K562 (cell line): ENCODE data around the gene ORMDL2. TPM values are rescaled to one million over a fixed set of nuclear protein-coding genes. Genes with fewer than 3 reads are reported as not detected.

Source experiments
- CBX5 ChIP-seq: IDR thresholded peaks from 2 replicates; pipeline ENCODE4 v1.6.1; 2014; ENCODE audit warnings: low read depth, borderline replicate concordance
- CCAR2 ChIP-seq: fragments of 200-400 bp; formaldehyde crosslinking; IDR thresholded peaks from 2 replicates; pipeline ENCODE4 v1.6.1; 2017; ENCODE audit warnings: mild to moderate bottlenecking, low read depth, low read length
- CHD1 ChIP-seq: fragments of 200-600 bp; sonication (generic); IDR thresholded peaks from one replicate; pipeline ENCODE4 v1.6.1; 2012; ENCODE audit warnings: mild to moderate bottlenecking, moderate library complexity, low read length, inconsistent platforms
- NRF1 ChIP-seq, 2 experiments: fragments of 450-650 bp; IDR thresholded peaks in 1 of 2; conservative IDR thresholded peaks in 1 of 2; 2 replicates each; pipeline ENCODE4 v1.6.1; 2014; ENCODE audit warnings: mild to moderate bottlenecking in 2 of 2
- POLR2B ChIP-seq: fragments of 450-650 bp; IDR thresholded peaks from 2 replicates; pipeline ENCODE4 v1.6.1; 2018; ENCODE audit warnings: low read depth; ENCODE audit not compliant: partially characterized antibody
- PRMT5 ChIP-seq: sonication (generic); formaldehyde crosslinking; IDR thresholded peaks from 2 replicates; pipeline ENCODE4 v1.5.0; 2020; ENCODE audit warnings: missing genetic modification reagents
- RUNX1 ChIP-seq: sonication (generic); IDR thresholded peaks from 2 replicates; pipeline ENCODE4 v1.6.1; 2016; ENCODE audit warnings: antibody characterized with exemption, low read depth
- SAFB ChIP-seq: fragments of 200-400 bp; formaldehyde crosslinking; IDR thresholded peaks from 2 replicates; pipeline ENCODE4 v1.6.1; 2017; ENCODE audit warnings: low read depth, low read length, borderline replicate concordance
- SLC30A9 ChIP-seq: fragments of 250-450 bp; sonication (Bioruptor Pico); IDR thresholded peaks from 2 replicates; pipeline ENCODE4 v1.8.0; 2022; ENCODE audit warnings: mild to moderate bottlenecking, moderate library complexity
- ZNF224 ChIP-seq: sonication (generic); formaldehyde crosslinking; IDR thresholded peaks from 2 replicates; pipeline ENCODE4 v1.8.0; 2022; ENCODE audit warnings: mild to moderate bottlenecking, missing genetic modification reagents
- ZNF431 ChIP-seq: sonication (generic); formaldehyde crosslinking; IDR thresholded peaks from 2 replicates; pipeline ENCODE4 v1.8.0; 2022; ENCODE audit warnings: mild to moderate bottlenecking, missing genetic modification reagents
- ZNF584 ChIP-seq: fragments of 200-800 bp; sonication (Bioruptor generic); IDR thresholded peaks from 2 replicates; pipeline ENCODE4 v1.6.1; 2016; ENCODE audit warnings: low read depth, mild to moderate bottlenecking, missing genetic modification characterization, missing compliant biosample characterization
- ZSCAN32 ChIP-seq: fragments of 450-650 bp; formaldehyde crosslinking; IDR thresholded peaks from 2 replicates; pipeline ENCODE4 v1.4.0; 2020; ENCODE audit warnings: mild to moderate bottlenecking, moderate library complexity
- polyA plus RNA-seq, 8 experiments: library from polyadenylated mRNA; depleted of rRNA in 4 of 8; stranded (reverse) in 5 of 8; unstranded in 3 of 8; fragments of >200 nt; fragmentation: Nextera tagmentation in 2 of 8; fragmentation: Illumina TruSeq in 1 of 8; extraction: Ambion mirVana in 2 of 8; extraction: Trizol in 1 of 8; gene quantifications; 2 replicates each; pipeline versions ENCODE4 v1.2.1 to v1.2.3, GENCODE V29; 2011 to 2014; ENCODE audit warnings: inconsistent platforms in 1 of 8, missing spikeins in 1 of 8
- total RNA-seq, 7 experiments: library from RNA; depleted of rRNA in 6 of 7; stranded (reverse); fragments of >200 nt in 6 of 7; fragmentation: Illumina TruSeq in 2 of 7; extraction: Trizol in 2 of 7; gene quantifications; 2 replicates each; pipeline versions ENCODE4 v1.2.1 to v1.2.3, GENCODE V29; 2011 to 2021; ENCODE audit warnings: low replicate concordance in 1 of 7
- TF ChIP-seq, protein P1 (sequence below): fragments of 250-450 bp; sonication (Bioruptor Pico); IDR thresholded peaks from 2 replicates; pipeline ENCODE4 v1.4.0; 2020; ENCODE audit warnings: borderline replicate concordance
- TF ChIP-seq, protein P2 (sequence below): IDR thresholded peaks from 3 replicates; pipeline ENCODE4 v1.6.1; 2011; ENCODE audit warnings: borderline replicate concordance, mild to moderate bottlenecking, moderate library complexity; ENCODE audit not compliant: insufficient read length; ENCODE audit errors: extremely low read depth
- TF ChIP-seq, protein P3 (sequence below): fragments of 450-650 bp; formaldehyde crosslinking; IDR thresholded peaks from 2 replicates; pipeline ENCODE4 v1.4.0; 2022; ENCODE audit warnings: mild to moderate bottlenecking, moderate library complexity
- TF ChIP-seq, protein P4 (sequence below): fragments of 200-800 bp; sonication (Bioruptor generic); IDR thresholded peaks from 2 replicates; pipeline ENCODE4 v1.6.1; 2017; ENCODE audit warnings: missing genetic modification characterization, missing compliant biosample characterization
- TF ChIP-seq, protein P5 (sequence below): fragments of 250-450 bp; sonication (Bioruptor Pico); IDR thresholded peaks from 2 replicates; pipeline ENCODE4 v1.9.0; 2021; ENCODE audit warnings: mild to moderate bottlenecking, inconsistent platforms

ORMDL2 gene
- total and polyA plus RNA-seq, 9 of the 15 experiments (the other 6 are each of a cell fraction or from before 2014, with no cell fraction given): 9.9 to 113 (median 34.4) TPM

DNA sequence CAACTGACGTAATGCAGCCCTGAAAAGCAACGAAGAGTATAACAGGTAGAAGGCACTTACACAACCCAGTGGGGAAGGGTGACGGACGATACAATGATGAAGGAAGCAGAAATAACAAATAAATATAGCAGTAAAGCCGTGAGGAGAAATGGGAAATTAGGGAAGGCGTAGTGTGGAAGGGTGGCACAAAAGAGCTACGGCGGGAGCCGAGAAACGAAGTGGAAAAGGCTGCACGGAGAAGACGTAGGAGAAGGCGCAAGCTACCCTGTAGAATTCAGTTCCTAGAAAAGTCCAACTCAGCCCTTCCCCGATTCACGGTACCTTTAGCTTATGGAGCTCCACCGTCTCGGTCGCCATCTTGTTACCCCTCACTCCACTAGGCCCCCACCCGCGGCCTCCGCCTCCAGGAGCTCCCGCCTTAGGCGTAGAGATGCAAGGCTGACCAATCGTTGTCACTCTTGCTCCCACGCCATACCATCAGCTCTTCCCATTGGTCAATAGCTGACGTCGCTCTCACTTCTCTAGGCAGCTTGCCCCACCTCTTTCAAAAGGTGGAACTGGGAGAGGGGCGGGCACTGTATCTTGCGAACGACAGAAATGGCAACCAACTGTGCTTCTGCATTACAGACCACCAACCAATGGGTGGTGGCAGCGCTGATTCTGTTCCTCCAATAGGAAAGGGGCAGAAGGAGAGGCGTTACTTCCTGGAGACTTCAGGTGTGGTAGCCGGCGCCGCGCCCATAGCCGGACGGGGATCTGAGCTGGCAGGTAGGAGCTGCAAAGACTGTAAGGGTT, at the start of gene ORMDL2, which contains the start of gene SARNP (continued):
- TF ChIP-seq, protein P1, sequence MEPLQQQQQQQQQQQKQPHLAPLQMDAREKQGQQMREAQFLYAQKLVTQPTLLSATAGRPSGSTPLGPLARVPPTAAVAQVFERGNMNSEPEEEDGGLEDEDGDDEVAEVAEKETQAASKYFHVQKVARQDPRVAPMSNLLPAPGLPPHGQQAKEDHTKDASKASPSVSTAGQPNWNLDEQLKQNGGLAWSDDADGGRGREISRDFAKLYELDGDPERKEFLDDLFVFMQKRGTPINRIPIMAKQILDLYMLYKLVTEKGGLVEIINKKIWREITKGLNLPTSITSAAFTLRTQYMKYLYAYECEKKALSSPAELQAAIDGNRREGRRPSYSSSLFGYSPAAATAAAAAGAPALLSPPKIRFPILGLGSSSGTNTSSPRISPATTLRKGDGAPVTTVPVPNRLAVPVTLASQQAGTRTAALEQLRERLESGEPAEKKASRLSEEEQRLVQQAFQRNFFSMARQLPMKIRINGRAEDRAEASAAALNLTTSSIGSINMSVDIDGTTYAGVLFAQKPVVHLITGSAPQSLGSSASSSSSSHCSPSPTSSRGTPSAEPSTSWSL (CRISPR knock-in tag): no peak
- TF ChIP-seq, protein P2, sequence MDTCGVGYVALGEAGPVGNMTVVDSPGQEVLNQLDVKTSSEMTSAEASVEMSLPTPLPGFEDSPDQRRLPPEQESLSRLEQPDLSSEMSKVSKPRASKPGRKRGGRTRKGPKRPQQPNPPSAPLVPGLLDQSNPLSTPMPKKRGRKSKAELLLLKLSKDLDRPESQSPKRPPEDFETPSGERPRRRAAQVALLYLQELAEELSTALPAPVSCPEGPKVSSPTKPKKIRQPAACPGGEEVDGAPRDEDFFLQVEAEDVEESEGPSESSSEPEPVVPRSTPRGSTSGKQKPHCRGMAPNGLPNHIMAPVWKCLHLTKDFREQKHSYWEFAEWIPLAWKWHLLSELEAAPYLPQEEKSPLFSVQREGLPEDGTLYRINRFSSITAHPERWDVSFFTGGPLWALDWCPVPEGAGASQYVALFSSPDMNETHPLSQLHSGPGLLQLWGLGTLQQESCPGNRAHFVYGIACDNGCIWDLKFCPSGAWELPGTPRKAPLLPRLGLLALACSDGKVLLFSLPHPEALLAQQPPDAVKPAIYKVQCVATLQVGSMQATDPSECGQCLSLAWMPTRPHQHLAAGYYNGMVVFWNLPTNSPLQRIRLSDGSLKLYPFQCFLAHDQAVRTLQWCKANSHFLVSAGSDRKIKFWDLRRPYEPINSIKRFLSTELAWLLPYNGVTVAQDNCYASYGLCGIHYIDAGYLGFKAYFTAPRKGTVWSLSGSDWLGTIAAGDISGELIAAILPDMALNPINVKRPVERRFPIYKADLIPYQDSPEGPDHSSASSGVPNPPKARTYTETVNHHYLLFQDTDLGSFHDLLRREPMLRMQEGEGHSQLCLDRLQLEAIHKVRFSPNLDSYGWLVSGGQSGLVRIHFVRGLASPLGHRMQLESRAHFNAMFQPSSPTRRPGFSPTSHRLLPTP: no peak
- TF ChIP-seq CHD1 (peak; percentile 90), ZNF224 (no peak), SAFB (no peak), POLR2B (peak; percentile 72), RUNX1 (no peak), PRMT5 (CRISPR knock-in tag) (no peak), ZNF431 (CRISPR knock-in tag) (no peak), SLC30A9 (CRISPR knock-in tag) (no peak), ZSCAN32 (CRISPR knock-in tag) (0 out of 2 replicates have a peak, but pooled peaks have one; percentile 41), CCAR2 (no peak), CBX5 (no peak), ZNF584 (CRISPR knock-in tag) (no peak), NRF1 (conservative IDR thresholded peaks at IDR 0.05 in 1 of 2, IDR thresholded peaks at IDR 0.05 in 1 of 2) (peak; percentile 62 to 69)
- TF ChIP-seq, protein P3, sequence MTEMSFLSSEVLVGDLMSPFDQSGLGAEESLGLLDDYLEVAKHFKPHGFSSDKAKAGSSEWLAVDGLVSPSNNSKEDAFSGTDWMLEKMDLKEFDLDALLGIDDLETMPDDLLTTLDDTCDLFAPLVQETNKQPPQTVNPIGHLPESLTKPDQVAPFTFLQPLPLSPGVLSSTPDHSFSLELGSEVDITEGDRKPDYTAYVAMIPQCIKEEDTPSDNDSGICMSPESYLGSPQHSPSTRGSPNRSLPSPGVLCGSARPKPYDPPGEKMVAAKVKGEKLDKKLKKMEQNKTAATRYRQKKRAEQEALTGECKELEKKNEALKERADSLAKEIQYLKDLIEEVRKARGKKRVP (CRISPR knock-in tag): no peak
- TF ChIP-seq, protein P4, sequence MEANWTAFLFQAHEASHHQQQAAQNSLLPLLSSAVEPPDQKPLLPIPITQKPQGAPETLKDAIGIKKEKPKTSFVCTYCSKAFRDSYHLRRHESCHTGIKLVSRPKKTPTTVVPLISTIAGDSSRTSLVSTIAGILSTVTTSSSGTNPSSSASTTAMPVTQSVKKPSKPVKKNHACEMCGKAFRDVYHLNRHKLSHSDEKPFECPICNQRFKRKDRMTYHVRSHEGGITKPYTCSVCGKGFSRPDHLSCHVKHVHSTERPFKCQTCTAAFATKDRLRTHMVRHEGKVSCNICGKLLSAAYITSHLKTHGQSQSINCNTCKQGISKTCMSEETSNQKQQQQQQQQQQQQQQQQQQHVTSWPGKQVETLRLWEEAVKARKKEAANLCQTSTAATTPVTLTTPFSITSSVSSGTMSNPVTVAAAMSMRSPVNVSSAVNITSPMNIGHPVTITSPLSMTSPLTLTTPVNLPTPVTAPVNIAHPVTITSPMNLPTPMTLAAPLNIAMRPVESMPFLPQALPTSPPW: peak; percentile 95
- TF ChIP-seq, protein P5, sequence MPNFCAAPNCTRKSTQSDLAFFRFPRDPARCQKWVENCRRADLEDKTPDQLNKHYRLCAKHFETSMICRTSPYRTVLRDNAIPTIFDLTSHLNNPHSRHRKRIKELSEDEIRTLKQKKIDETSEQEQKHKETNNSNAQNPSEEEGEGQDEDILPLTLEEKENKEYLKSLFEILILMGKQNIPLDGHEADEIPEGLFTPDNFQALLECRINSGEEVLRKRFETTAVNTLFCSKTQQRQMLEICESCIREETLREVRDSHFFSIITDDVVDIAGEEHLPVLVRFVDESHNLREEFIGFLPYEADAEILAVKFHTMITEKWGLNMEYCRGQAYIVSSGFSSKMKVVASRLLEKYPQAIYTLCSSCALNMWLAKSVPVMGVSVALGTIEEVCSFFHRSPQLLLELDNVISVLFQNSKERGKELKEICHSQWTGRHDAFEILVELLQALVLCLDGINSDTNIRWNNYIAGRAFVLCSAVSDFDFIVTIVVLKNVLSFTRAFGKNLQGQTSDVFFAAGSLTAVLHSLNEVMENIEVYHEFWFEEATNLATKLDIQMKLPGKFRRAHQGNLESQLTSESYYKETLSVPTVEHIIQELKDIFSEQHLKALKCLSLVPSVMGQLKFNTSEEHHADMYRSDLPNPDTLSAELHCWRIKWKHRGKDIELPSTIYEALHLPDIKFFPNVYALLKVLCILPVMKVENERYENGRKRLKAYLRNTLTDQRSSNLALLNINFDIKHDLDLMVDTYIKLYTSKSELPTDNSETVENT (CRISPR knock-in tag): peak; percentile 86
